Ovary (tissue), 3 donors: ENCODE results near the gene TMC6.

Source experiments
- CTCF ChIP-seq, 3 donors: fragments of 450-650 bp in 2 of 3; fragments of 200-600 bp in 1 of 3; IDR thresholded peaks; one replicate each; pipeline versions ENCODE4 v1.5.1 to v1.8.0; 2016 to 2022; ENCODE audit warnings: antibody characterized with exemption in 3 of 3, mild to moderate bottlenecking in 1 of 3
- EP300 ChIP-seq: sonication (generic); formaldehyde crosslinking; IDR thresholded peaks from one replicate; pipeline ENCODE4 v1.6.1; 2017; ENCODE audit warnings: antibody characterized with exemption
- POLR2A ChIP-seq: fragments of 450-650 bp; IDR thresholded peaks from one replicate; pipeline ENCODE4 v1.6.1; 2017; ENCODE audit warnings: antibody characterized with exemption, mild to moderate bottlenecking, moderate library complexity
- donor health status: DM: no; HTN: no; CAD: no.

- no peak for TF ChIP-seq CTCF (IDR thresholded peaks at IDR 0.05)
- TF ChIP-seq EP300: no peak
- no peak for TF ChIP-seq POLR2A
Measured at GRCh38 chr17:78120537-78120936, 8.0 kb downstream of the TMC6 start.
